HG03520 (cell line): ENCODE measurements around the gene RALB.
A peak's percentile ranks its signal among the peaks of the same experiment; 100 is the strongest.
"Not testable (repeated sequence)": the region's sequence is repeated elsewhere in the genome, so short reads cannot be mapped to it uniquely, and the experiment has no call there.

Experiments used
- ATAC-seq: cut with Tn5 transposase; IDR thresholded peaks from one replicate; pipeline ENCODE4 v1.9.1; 2021; ENCODE audit warnings: mild to moderate bottlenecking, moderate library complexity; ENCODE audit not compliant: unreplicated experiment

RALB gene

GRCh38 chr2:120241684-120242083, 11.0 kb upstream of the RALB start:
- no peak for ATAC-seq

GRCh38 chr2:120243211-120243610, 9.4 kb upstream of the RALB start:
- ATAC-seq, result no peak

GRCh38 chr2:120243875-120244553, 8.6 kb upstream of the RALB start:
- no peak for ATAC-seq

GRCh38 chr2:120244656-120245519, 7.8 kb upstream of the RALB start:
- ATAC-seq, result no peak

GRCh38 chr2:120245520-120246332, 6.9 kb upstream of the RALB start:
- ATAC-seq, result no peak

GRCh38 chr2:120246546-120247300, 5.9 kb upstream of the RALB start:
- no peak for ATAC-seq

GRCh38 chr2:120247851-120248250, 4.8 kb upstream of the RALB start:
- no peak for ATAC-seq

GRCh38 chr2:120250640-120251039, 2.0 kb upstream of the RALB start:
- no peak for ATAC-seq

- ATAC-seq, result no peak
Measured at GRCh38 chr2:120251078-120251477, 1.6 kb upstream of the RALB start.

GRCh38 chr2:120251880-120252224, 800 bp upstream of the RALB start:
- no peak for ATAC-seq

- ATAC-seq, result peak; percentile 25
Measured at GRCh38 chr2:120253021-120253882, 600 bp downstream of the RALB start.

- no peak for ATAC-seq
Measured at GRCh38 chr2:120254178-120254577, 1.5 kb downstream of the RALB start.

- no peak for ATAC-seq
Measured at GRCh38 chr2:120255071-120255470, 2.4 kb downstream of the RALB start.

- ATAC-seq, result no peak
Measured at GRCh38 chr2:120255986-120256650, 3.5 kb downstream of the RALB start.

GRCh38 chr2:120256651-120257000, 4.0 kb downstream of the RALB start:
- no peak for ATAC-seq

GRCh38 chr2:120257522-120257921, 4.9 kb downstream of the RALB start:
- ATAC-seq, result no peak

- ATAC-seq, result no peak
Measured at GRCh38 chr2:120258196-120258595, 5.5 kb downstream of the RALB start.

GRCh38 chr2:120259939-120260338, 7.3 kb downstream of the RALB start:
- ATAC-seq, result not testable (repeated sequence)

GRCh38 chr2:120260736-120261135, 8.1 kb downstream of the RALB start:
- no peak for ATAC-seq
